ENCODE data around the gene JUNB.

JUNB gene

DNA sequence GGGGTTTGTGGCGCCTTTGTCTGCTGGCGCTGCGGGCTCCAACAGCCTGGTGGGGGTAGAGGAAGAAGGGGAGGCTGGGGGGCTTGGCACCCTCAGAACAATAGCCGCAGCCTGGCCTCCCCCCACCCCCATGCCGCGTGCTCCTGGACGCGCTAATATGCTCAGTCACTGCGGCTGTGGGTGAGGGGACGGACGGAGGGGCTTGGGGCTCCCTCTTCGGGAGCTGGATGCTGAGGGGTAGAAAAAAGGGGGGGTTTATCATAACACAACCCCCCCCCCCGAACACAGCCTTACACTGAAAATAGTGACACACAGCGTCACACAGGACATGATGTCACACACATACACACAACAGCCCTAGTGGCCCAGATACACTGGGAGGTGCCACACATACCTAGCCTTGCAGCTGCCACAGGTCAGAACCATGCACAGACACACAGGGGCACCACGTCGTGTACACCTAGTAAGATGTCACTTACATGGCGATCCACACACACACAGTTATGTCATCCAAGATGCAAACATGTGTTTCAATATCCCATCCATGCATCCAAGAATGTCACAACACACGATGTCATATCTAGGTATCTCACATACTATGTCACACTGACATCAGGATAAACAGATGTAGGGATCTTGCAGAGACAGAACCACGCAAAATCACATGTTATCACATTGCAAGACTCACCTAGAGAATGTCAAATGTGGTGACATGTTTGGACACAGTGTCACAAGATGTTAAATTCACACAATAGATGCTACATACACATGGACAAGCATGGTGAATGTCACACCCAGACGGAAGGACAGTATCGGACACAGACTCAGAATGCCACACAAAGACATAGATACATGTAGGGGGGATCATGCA lies 47.8 kb downstream of the JUNB start:
- 52% methylated on average over 11 of the region's 21 CpGs for WGBS
- H3K79me1 ChIP-seq (replicated peaks; ENCODE audit: low read length, poor library complexity, severe bottlenecking) = no peaks in the 10 kb centered on the region
- no peak for DNase-seq

GRCh38 chr19:12840091-12841079 lies 49.1 kb downstream of the JUNB start:
- Histone ChIP-seq H3K4ac (ENCODE audit: low read depth in 1 of 2, low read length in 2 of 2) (no peak overlapping the region), H2BK5ac (ENCODE audit: low read depth, low read length, poor library complexity, severe bottlenecking) (no peak overlapping the region), H3K27me3 (ENCODE audit: control insufficient read depth in 1 of 2, insufficient read depth in 1 of 2, low read length in 2 of 2) (peaks cover 82 to 86% of the 10 kb centered on the region in 2 experiments), H4K8ac (ENCODE audit: low read length) (no peak overlapping the region), H4K91ac (ENCODE audit: low read length) (no peak overlapping the region), H2BK12ac (ENCODE audit: low read length in 2 of 2) (no peak overlapping the region), H3K36me3 (ENCODE audit: control insufficient read depth in 1 of 2, insufficient read depth in 2 of 2, low read depth in 1 of 2, low read length in 2 of 2) (no peaks in the 10 kb centered on the region), H2BK15ac (ENCODE audit: low read depth, poor library complexity, severe bottlenecking) (no peak overlapping the region), H2AK5ac (ENCODE audit: low read length, severe bottlenecking) (no peak overlapping the region), H3K4me2 (ENCODE audit: low read length, poor library complexity, severe bottlenecking) (peak overlapping the region; percentile 14), H3K14ac (ENCODE audit: low read length in 2 of 2) (no peak overlapping the region), H3K27ac (ENCODE audit: low read length, poor library complexity, severe bottlenecking) (no peak overlapping the region), H3K18ac (ENCODE audit: low read depth in 1 of 2, low read length in 2 of 2) (no peak overlapping the region), H3K4me1 (ENCODE audit: control insufficient read depth, insufficient read depth, low read depth, low read length) (peaks cover 16% of the 10 kb centered on the region), H3K23ac (ENCODE audit: low read length in 2 of 2) (no peak overlapping the region), H3K9me3 (ENCODE audit: control insufficient read depth, low read length) (no peaks in the 10 kb centered on the region), H3K9ac (ENCODE audit: low read length) (no peak overlapping the region), H2BK120ac (ENCODE audit: low read depth, low read length) (no peak overlapping the region), H3K79me1 (replicated peaks; ENCODE audit: low read length, poor library complexity, severe bottlenecking) (no peaks in the 10 kb centered on the region), H3K4me3 (ENCODE audit: insufficient read depth in 1 of 2, low read depth in 1 of 2, low read length in 2 of 2) (peak overlapping the region in 1 of 2 experiments; percentile 57), H2AFZ (ENCODE audit: low read depth, low read length) (no peak overlapping the region)
- 30% methylated on average over 40 of the region's 43 CpGs for WGBS
- DNase-seq = peak; percentile 62

More for the DNA sequence above, 47.8 kb downstream of the JUNB start:
- Histone ChIP-seq H3K4me2 (ENCODE audit: low read length, poor library complexity, severe bottlenecking) (peak overlapping the region; percentile 41), H3K27ac (ENCODE audit: low read length, poor library complexity, severe bottlenecking) (no peak overlapping the region), H3K14ac (ENCODE audit: low read length in 2 of 2) (no peak overlapping the region), H2BK15ac (ENCODE audit: low read depth, poor library complexity, severe bottlenecking) (no peak overlapping the region), H3K4ac (ENCODE audit: low read depth in 1 of 2, low read length in 2 of 2) (no peak overlapping the region), H2BK12ac (ENCODE audit: low read length in 2 of 2) (no peak overlapping the region), H3K9ac (ENCODE audit: low read length) (no peak overlapping the region), H3K27me3 (ENCODE audit: control insufficient read depth in 1 of 2, insufficient read depth in 1 of 2, low read length in 2 of 2) (peaks cover 90 to 94% of the 10 kb centered on the region in 2 experiments), H4K8ac (ENCODE audit: low read length) (no peak overlapping the region), H3K36me3 (ENCODE audit: control insufficient read depth in 1 of 2, insufficient read depth in 2 of 2, low read depth in 1 of 2, low read length in 2 of 2) (no peaks in the 10 kb centered on the region), H3K23ac (ENCODE audit: low read length in 2 of 2) (no peak overlapping the region), H3K9me3 (ENCODE audit: control insufficient read depth, low read length) (no peaks in the 10 kb centered on the region), H2AK5ac (ENCODE audit: low read length, severe bottlenecking) (no peak overlapping the region), H3K18ac (ENCODE audit: low read depth in 1 of 2, low read length in 2 of 2) (no peak overlapping the region), H3K4me1 (ENCODE audit: control insufficient read depth, insufficient read depth, low read depth, low read length) (peaks cover 22% of the 10 kb centered on the region), H3K4me3 (ENCODE audit: insufficient read depth in 1 of 2, low read depth in 1 of 2, low read length in 2 of 2) (no peak overlapping the region), H2BK120ac (ENCODE audit: low read depth, low read length) (no peak overlapping the region), H4K91ac (ENCODE audit: low read length) (no peak overlapping the region), H2AFZ (ENCODE audit: low read depth, low read length) (no peak overlapping the region), H2BK5ac (ENCODE audit: low read depth, low read length, poor library complexity, severe bottlenecking) (no peak overlapping the region)

GRCh38 chr19:12841094-12841493 lies 49.8 kb downstream of the JUNB start:
- no peak overlapping the region for H3K14ac ChIP-seq (ENCODE audit: low read length in 2 of 2)
- DNase-seq = peak; percentile 38

GRCh38 chr19:12842511-12842910 lies 51.2 kb downstream of the JUNB start:
- no peak overlapping the region for H3K4ac ChIP-seq (ENCODE audit: low read depth in 1 of 2, low read length in 2 of 2)
- no peak overlapping the region for H3K4me3 ChIP-seq (ENCODE audit: insufficient read depth in 1 of 2, low read depth in 1 of 2, low read length in 2 of 2)
- no peaks in the 10 kb centered on the region for H3K9me3 ChIP-seq (ENCODE audit: control insufficient read depth, low read length)
- no peaks in the 10 kb centered on the region for H3K36me3 ChIP-seq (ENCODE audit: control insufficient read depth in 1 of 2, insufficient read depth in 2 of 2, low read depth in 1 of 2, low read length in 2 of 2)
- H2BK15ac ChIP-seq (ENCODE audit: low read depth, poor library complexity, severe bottlenecking) = no peak overlapping the region
- H3K9ac ChIP-seq (ENCODE audit: low read length) = no peak overlapping the region
- H2BK120ac ChIP-seq (ENCODE audit: low read depth, low read length) = no peak overlapping the region
- no peak overlapping the region for H2BK12ac ChIP-seq (ENCODE audit: low read length in 2 of 2)
- no peak overlapping the region for H3K18ac ChIP-seq (ENCODE audit: low read depth in 1 of 2, low read length in 2 of 2)
- no peak overlapping the region for H3K14ac ChIP-seq (ENCODE audit: low read length in 2 of 2)
- H2AK5ac ChIP-seq (ENCODE audit: low read length, severe bottlenecking) = no peak overlapping the region
- no peak for DNase-seq
- peaks cover 19% of the 10 kb centered on the region for H3K4me1 ChIP-seq (ENCODE audit: control insufficient read depth, insufficient read depth, low read depth, low read length)
- 94% methylated on average over 18 of the region's 18 CpGs for WGBS
- H2BK5ac ChIP-seq (ENCODE audit: low read depth, low read length, poor library complexity, severe bottlenecking) = no peak overlapping the region
- H4K8ac ChIP-seq (ENCODE audit: low read length) = no peak overlapping the region
- H2AFZ ChIP-seq (ENCODE audit: low read depth, low read length) = no peak overlapping the region
- H3K23ac ChIP-seq (ENCODE audit: low read length in 2 of 2) = no peak overlapping the region
- no peak overlapping the region for H4K91ac ChIP-seq (ENCODE audit: low read length)
- no peak overlapping the region for H3K27ac ChIP-seq (ENCODE audit: low read length, poor library complexity, severe bottlenecking)
- H3K27me3 ChIP-seq (ENCODE audit: control insufficient read depth in 1 of 2, insufficient read depth in 1 of 2, low read length in 2 of 2) = peaks cover 68 to 70% of the 10 kb centered on the region in 2 experiments
- no peaks in the 10 kb centered on the region for H3K79me1 ChIP-seq (replicated peaks; ENCODE audit: low read length, poor library complexity, severe bottlenecking)
- H3K4me2 ChIP-seq (ENCODE audit: low read length, poor library complexity, severe bottlenecking) = no peak overlapping the region

More at GRCh38 chr19:12841094-12841493, 49.8 kb downstream of the JUNB start:
- WGBS = 2% methylated on average over 29 of the region's 29 CpGs
- Histone ChIP-seq H2BK12ac (ENCODE audit: low read length in 2 of 2) (no peak overlapping the region), H4K8ac (ENCODE audit: low read length) (no peak overlapping the region), H2AFZ (ENCODE audit: low read depth, low read length) (no peak overlapping the region), H3K4me2 (ENCODE audit: low read length, poor library complexity, severe bottlenecking) (peak overlapping the region; percentile 14), H2BK5ac (ENCODE audit: low read depth, low read length, poor library complexity, severe bottlenecking) (no peak overlapping the region), H3K4ac (ENCODE audit: low read depth in 1 of 2, low read length in 2 of 2) (no peak overlapping the region), H3K36me3 (ENCODE audit: control insufficient read depth in 1 of 2, insufficient read depth in 2 of 2, low read depth in 1 of 2, low read length in 2 of 2) (no peaks in the 10 kb centered on the region), H3K9me3 (ENCODE audit: control insufficient read depth, low read length) (no peaks in the 10 kb centered on the region), H3K23ac (ENCODE audit: low read length in 2 of 2) (no peak overlapping the region), H3K27ac (ENCODE audit: low read length, poor library complexity, severe bottlenecking) (no peak overlapping the region), H3K9ac (ENCODE audit: low read length) (no peak overlapping the region), H2AK5ac (ENCODE audit: low read length, severe bottlenecking) (no peak overlapping the region), H4K91ac (ENCODE audit: low read length) (no peak overlapping the region), H3K79me1 (replicated peaks; ENCODE audit: low read length, poor library complexity, severe bottlenecking) (no peaks in the 10 kb centered on the region), H3K4me3 (ENCODE audit: insufficient read depth in 1 of 2, low read depth in 1 of 2, low read length in 2 of 2) (peak overlapping the region in 1 of 2 experiments; percentile 57), H3K18ac (ENCODE audit: low read depth in 1 of 2, low read length in 2 of 2) (no peak overlapping the region), H2BK120ac (ENCODE audit: low read depth, low read length) (no peak overlapping the region), H3K4me1 (ENCODE audit: control insufficient read depth, insufficient read depth, low read depth, low read length) (peaks cover 14% of the 10 kb centered on the region), H2BK15ac (ENCODE audit: low read depth, poor library complexity, severe bottlenecking) (no peak overlapping the region), H3K27me3 (ENCODE audit: control insufficient read depth in 1 of 2, insufficient read depth in 1 of 2, low read length in 2 of 2) (peaks cover 75 to 79% of the 10 kb centered on the region in 2 experiments)

Data from mesenchymal stem cell (in vitro differentiated cells and primary cell).